NCI-H345 (cell line): ENCODE data around the gene BLM.
A peak's percentile ranks its signal among the peaks of the same experiment; 100 is the strongest.

Source experiments
- DNase-seq: peaks from one replicate; lab custom pipeline; 2025; lab: John Stamatoyannopoulos, UW

Gene BLM

GRCh38 chr15:90790561-90790960 lies 73.4 kb downstream of the BLM start:
- no peak for DNase-seq

- DNase-seq, result no peak
These were observed 77.4 kb downstream of the BLM start for GRCh38 chr15:90794538-90794937.

- DNase-seq, result no peak
These were observed 82.6 kb downstream of the BLM start for GRCh38 chr15:90799639-90800170.

GRCh38 chr15:90801803-90802202 lies 84.7 kb downstream of the BLM start:
- no peak for DNase-seq

- DNase-seq, result no peak
These were observed 90.1 kb downstream of the BLM start for GRCh38 chr15:90807074-90807785.

- no peak for DNase-seq
These were observed 90.6 kb downstream of the BLM start for GRCh38 chr15:90807786-90808086.

GRCh38 chr15:90808517-90809235 lies 91.5 kb downstream of the BLM start:
- no peak for DNase-seq

GRCh38 chr15:90809536-90809935 lies 92.4 kb downstream of the BLM start:
- DNase-seq, result no peak

GRCh38 chr15:90810354-90810753 lies 93.2 kb downstream of the BLM start:
- no peak for DNase-seq

GRCh38 chr15:90812171-90812957 lies 95.2 kb downstream of the BLM start:
- DNase-seq, result no peak

GRCh38 chr15:90812958-90813265 lies 95.8 kb downstream of the BLM start:
- DNase-seq, result no peak

- DNase-seq, result peak; percentile 82
These were observed 96.6 kb downstream of the BLM start for GRCh38 chr15:90813796-90814190.

GRCh38 chr15:90814191-90814821 lies 97.2 kb downstream of the BLM start:
- no peak for DNase-seq

- no peak for DNase-seq
These were observed 99.4 kb downstream of the BLM start for GRCh38 chr15:90816401-90817116.

- DNase-seq, result no peak
These were observed 100.2 kb downstream of the BLM start for GRCh38 chr15:90817117-90818057.

GRCh38 chr15:90818251-90819210 lies 101.4 kb downstream of the BLM start:
- DNase-seq, result peak; percentile 81

GRCh38 chr15:90819390-90819789 lies 102.2 kb downstream of the BLM start:
- no peak for DNase-seq

- no peak for DNase-seq
These were observed 102.7 kb downstream of the BLM start for GRCh38 chr15:90819850-90820249.

- DNase-seq, result no peak
These were observed 103.3 kb downstream of the BLM start for GRCh38 chr15:90820481-90820880.
